Measurements from ENCODE around the gene IFI44L. TPM values are rescaled to one million over a fixed set of nuclear protein-coding genes. Genes with fewer than 3 reads are reported as not detected.

IFI44L gene
- 23.5 and 26.0 TPM in 2 replicates for total RNA-seq

GRCh38 chr1:78619803-78620579, at the start of gene IFI44L:
TSS of gene IFI44L (plus strand) at chr1:78620448. CDS start at chr1:78627916, 7,468 bp downstream.
- Mint-ChIP-seq H3K4me1 (peaks cover 53% of the 10 kb centered on the region), H3K36me3 (ENCODE audit: low read depth) (peaks cover 28% of the 10 kb centered on the region), H3K27me3 (peaks cover 4% of the 10 kb centered on the region), H3K9me3 (no peaks in the 10 kb centered on the region), H3K27ac (peak within 1 kb of the TSS; percentile 91), H3K4me3 (peak within 1 kb of the TSS; percentile 89)
- DNase-seq: peak; percentile 91
- intact Hi-C loops (cut with micrococcal nuclease): loop anchor here (1.0 to 10.0 kb wide), 5 partner anchors 15 to 938 kb away; partner anchors contain the start of genes FUBP1, IFI44 and ZZZ3

- Mint-ChIP-seq H3K9me3 (no peaks in the 10 kb centered on the region), H3K27me3 (no peaks in the 10 kb centered on the region), H3K27ac (no peak overlapping the region), H3K36me3 (ENCODE audit: low read depth) (no peaks in the 10 kb centered on the region), H3K4me3 (no peak overlapping the region), H3K4me1 (no peaks in the 10 kb centered on the region)
- intact Hi-C loops (cut with micrococcal nuclease): no loop called here
- no peak for DNase-seq
Measured at GRCh38 chr1:78570539-78570938, 49.7 kb upstream of the IFI44L start.

GRCh38 chr1:78577257-78578100, 42.8 kb upstream of the IFI44L start:
- H3K27ac Mint-ChIP-seq: no peak overlapping the region
- intact Hi-C loops (cut with micrococcal nuclease): no loop called here
- no peak for DNase-seq
- no peaks in the 10 kb centered on the region for H3K36me3 Mint-ChIP-seq (ENCODE audit: low read depth)
- H3K9me3 Mint-ChIP-seq: no peaks in the 10 kb centered on the region
- no peaks in the 10 kb centered on the region for H3K4me1 Mint-ChIP-seq
- no peak overlapping the region for H3K4me3 Mint-ChIP-seq
- H3K27me3 Mint-ChIP-seq: no peaks in the 10 kb centered on the region

- no peaks in the 10 kb centered on the region for H3K4me1 Mint-ChIP-seq
- intact Hi-C loops (cut with micrococcal nuclease): no loop called here
- H3K27ac Mint-ChIP-seq: no peak overlapping the region
- peaks cover 3% of the 10 kb centered on the region for H3K27me3 Mint-ChIP-seq
- no peaks in the 10 kb centered on the region for H3K9me3 Mint-ChIP-seq
- DNase-seq: no peak
- H3K4me3 Mint-ChIP-seq: no peak overlapping the region
- no peaks in the 10 kb centered on the region for H3K36me3 Mint-ChIP-seq (ENCODE audit: low read depth)
Measured at GRCh38 chr1:78586572-78586971, 33.7 kb upstream of the IFI44L start.

GRCh38 chr1:78587211-78587610, 33.0 kb upstream of the IFI44L start:
- no peaks in the 10 kb centered on the region for H3K36me3 Mint-ChIP-seq (ENCODE audit: low read depth)
- H3K4me1 Mint-ChIP-seq: no peaks in the 10 kb centered on the region

GRCh38 chr1:78591971-78592370, 28.3 kb upstream of the IFI44L start:
- no peak for DNase-seq
- no peaks in the 10 kb centered on the region for H3K4me1 Mint-ChIP-seq
- H3K27me3 Mint-ChIP-seq: peaks cover 12% of the 10 kb centered on the region
- intact Hi-C loops (cut with micrococcal nuclease): no loop called here
- no peaks in the 10 kb centered on the region for H3K9me3 Mint-ChIP-seq
- H3K36me3 Mint-ChIP-seq (ENCODE audit: low read depth): no peaks in the 10 kb centered on the region
- no peak overlapping the region for H3K4me3 Mint-ChIP-seq
- H3K27ac Mint-ChIP-seq: no peak overlapping the region

More at GRCh38 chr1:78587211-78587610, 33.0 kb upstream of the IFI44L start:
- Mint-ChIP-seq H3K27ac (no peak overlapping the region), H3K27me3 (peaks cover 6% of the 10 kb centered on the region), H3K4me3 (no peak overlapping the region), H3K9me3 (no peaks in the 10 kb centered on the region)
- intact Hi-C loops (cut with micrococcal nuclease): no loop called here
- DNase-seq: no peak

- intact Hi-C loops (cut with micrococcal nuclease): no loop called here
- DNase-seq: no peak
- H3K36me3 Mint-ChIP-seq (ENCODE audit: low read depth): no peaks in the 10 kb centered on the region
- no peak overlapping the region for H3K4me3 Mint-ChIP-seq
- no peaks in the 10 kb centered on the region for H3K4me1 Mint-ChIP-seq
- H3K27me3 Mint-ChIP-seq: peaks cover 11% of the 10 kb centered on the region
- H3K9me3 Mint-ChIP-seq: no peaks in the 10 kb centered on the region
- no peak overlapping the region for H3K27ac Mint-ChIP-seq
Measured at GRCh38 chr1:78599294-78599693, 21.0 kb upstream of the IFI44L start.

GRCh38 chr1:78601068-78601467, 19.2 kb upstream of the IFI44L start:
- no peaks in the 10 kb centered on the region for H3K9me3 Mint-ChIP-seq
- no peak overlapping the region for H3K4me3 Mint-ChIP-seq
- no peaks in the 10 kb centered on the region for H3K36me3 Mint-ChIP-seq (ENCODE audit: low read depth)
- H3K27ac Mint-ChIP-seq: no peak overlapping the region
- no peaks in the 10 kb centered on the region for H3K4me1 Mint-ChIP-seq
- intact Hi-C loops (cut with micrococcal nuclease): no loop called here
- no peak for DNase-seq
- H3K27me3 Mint-ChIP-seq: peaks cover 11% of the 10 kb centered on the region

- no peak overlapping the region for H3K27ac Mint-ChIP-seq
- H3K36me3 Mint-ChIP-seq (ENCODE audit: low read depth): no peaks in the 10 kb centered on the region
- H3K4me1 Mint-ChIP-seq: peaks cover 3% of the 10 kb centered on the region
- no peaks in the 10 kb centered on the region for H3K9me3 Mint-ChIP-seq
- H3K4me3 Mint-ChIP-seq: no peak overlapping the region
- DNase-seq: no peak
- intact Hi-C loops (cut with micrococcal nuclease): no loop called here
- peaks cover 9% of the 10 kb centered on the region for H3K27me3 Mint-ChIP-seq
Measured at GRCh38 chr1:78603206-78603605, 17.0 kb upstream of the IFI44L start.

GRCh38 chr1:78604643-78605042, 15.6 kb upstream of the IFI44L start:
- intact Hi-C loops (cut with micrococcal nuclease): loop anchor here (5.0 kb wide), 1 partner anchor 457 kb away; no protein-coding TSS in a partner anchor
- Mint-ChIP-seq H3K36me3 (ENCODE audit: low read depth) (no peaks in the 10 kb centered on the region), H3K4me3 (no peak overlapping the region), H3K9me3 (no peaks in the 10 kb centered on the region), H3K27ac (no peak overlapping the region), H3K4me1 (peaks cover 4% of the 10 kb centered on the region), H3K27me3 (peaks cover 16% of the 10 kb centered on the region)
- no peak for DNase-seq

GRCh38 chr1:78606274-78606673, 14.0 kb upstream of the IFI44L start:
- Mint-ChIP-seq H3K4me3 (no peak overlapping the region), H3K9me3 (no peaks in the 10 kb centered on the region), H3K27me3 (peaks cover 25% of the 10 kb centered on the region), H3K36me3 (ENCODE audit: low read depth) (no peaks in the 10 kb centered on the region), H3K27ac (no peak overlapping the region), H3K4me1 (peaks cover 4% of the 10 kb centered on the region)
- intact Hi-C loops (cut with micrococcal nuclease): loop anchor here (5.0 kb wide), 1 partner anchor 459 kb away; no protein-coding TSS in a partner anchor
- DNase-seq: no peak

- no peaks in the 10 kb centered on the region for H3K36me3 Mint-ChIP-seq (ENCODE audit: low read depth)
- no peak overlapping the region for H3K27ac Mint-ChIP-seq
- H3K4me3 Mint-ChIP-seq: no peak overlapping the region
- peaks cover 4% of the 10 kb centered on the region for H3K4me1 Mint-ChIP-seq
- H3K27me3 Mint-ChIP-seq: peaks cover 30% of the 10 kb centered on the region
- intact Hi-C loops (cut with micrococcal nuclease): loop anchor here (1.0 to 5.0 kb wide), 2 partner anchors 460 to 477 kb away; no protein-coding TSS in a partner anchor
- DNase-seq: no peak
- H3K9me3 Mint-ChIP-seq: no peaks in the 10 kb centered on the region
Measured at GRCh38 chr1:78607334-78607927, 12.8 kb upstream of the IFI44L start.

- DNase-seq: no peak
- intact Hi-C loops (cut with micrococcal nuclease): loop anchor here (1.0 to 5.0 kb wide), 2 partner anchors 461 to 478 kb away; no protein-coding TSS in a partner anchor
- no peaks in the 10 kb centered on the region for H3K36me3 Mint-ChIP-seq (ENCODE audit: low read depth)
- H3K27me3 Mint-ChIP-seq: peaks cover 34% of the 10 kb centered on the region
- H3K27ac Mint-ChIP-seq: no peak overlapping the region
- H3K4me3 Mint-ChIP-seq: no peak overlapping the region
- H3K4me1 Mint-ChIP-seq: peaks cover 4% of the 10 kb centered on the region
- H3K9me3 Mint-ChIP-seq: no peaks in the 10 kb centered on the region
Measured at GRCh38 chr1:78607944-78608343, 12.3 kb upstream of the IFI44L start.

Data from activated CD4-positive, alpha-beta T cell treated with anti-CD3 and anti-CD28 coated beads, Interleukin-2, amount 10 ng/mL, durations not matched to agents 24 days and 14 days (primary cell).